LNCaP clone FGC (cell line): ENCODE measurements around the gene STAT5B.

Experiments used
- DNase-seq: peaks from one replicate; pipeline ENCODE4 v3.0.0-alpha.2; 2011; ENCODE audit warnings: low read depth
- H3K4me3 ChIP-seq: 2 replicates; pipeline ENCODE4 v1.5.1; 2011; ENCODE audit warnings: mild to moderate bottlenecking, low read depth, low read length, control low read depth
- TF ChIP-seq, protein P1 (sequence below): IDR thresholded peaks from 2 replicates; pipeline ENCODE4 v1.5.1; 2012; ENCODE audit warnings: mild to moderate bottlenecking; ENCODE audit not compliant: control insufficient read depth, insufficient read depth; ENCODE audit errors: extremely low read depth

STAT5B gene

DNA sequence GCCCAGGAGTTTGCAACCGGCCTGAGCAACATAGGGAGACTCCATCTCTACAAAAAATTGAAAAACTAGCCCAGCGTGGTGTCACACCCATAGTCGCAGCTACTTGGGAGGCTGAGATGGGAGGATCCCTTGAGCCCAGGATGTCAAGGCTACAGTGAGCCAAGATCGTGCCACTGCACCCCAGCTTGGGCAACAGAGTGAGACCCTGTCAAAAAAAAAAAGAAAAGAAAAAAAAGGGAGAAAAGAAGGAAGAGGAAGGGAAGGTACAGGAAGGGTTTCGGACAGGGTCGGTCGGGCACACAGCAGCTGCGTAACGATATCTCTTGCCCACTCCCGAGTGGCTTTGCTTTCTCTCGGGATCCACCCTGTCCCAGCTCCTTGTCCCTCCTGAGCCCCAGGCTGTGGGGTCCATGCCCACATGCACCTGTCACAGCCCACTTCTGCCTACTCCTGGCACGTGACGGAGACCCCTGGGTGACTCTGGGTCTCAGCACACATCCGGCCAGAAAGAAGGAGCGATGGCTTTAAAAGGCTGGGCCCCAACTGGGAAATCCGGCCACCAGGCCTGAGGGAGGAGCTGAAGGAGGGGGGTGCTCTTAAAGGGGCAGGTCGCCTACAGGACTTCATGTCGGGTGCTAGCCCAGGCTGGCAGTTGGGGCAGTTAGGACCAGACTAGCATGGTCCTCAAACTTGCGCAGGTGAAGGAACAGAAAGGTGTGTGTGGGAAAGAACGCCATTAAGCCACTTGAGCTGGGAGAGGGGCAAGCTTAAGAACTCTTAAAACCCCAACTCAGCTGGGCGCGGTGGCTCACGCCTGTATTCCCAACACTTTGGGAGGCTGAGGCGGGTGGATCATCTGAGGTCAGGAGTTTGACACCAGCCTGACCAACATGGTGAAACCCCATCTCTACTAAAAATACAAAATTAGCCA lies 82.0 kb downstream of the STAT5B start, which contains the start of gene GHDC:
Gene GHDC (minus strand): TSS at position 526 of the 931 bp plus-strand sequence. CDS start 913 bp downstream, outside the sequence.
- TF ChIP-seq, protein P1, sequence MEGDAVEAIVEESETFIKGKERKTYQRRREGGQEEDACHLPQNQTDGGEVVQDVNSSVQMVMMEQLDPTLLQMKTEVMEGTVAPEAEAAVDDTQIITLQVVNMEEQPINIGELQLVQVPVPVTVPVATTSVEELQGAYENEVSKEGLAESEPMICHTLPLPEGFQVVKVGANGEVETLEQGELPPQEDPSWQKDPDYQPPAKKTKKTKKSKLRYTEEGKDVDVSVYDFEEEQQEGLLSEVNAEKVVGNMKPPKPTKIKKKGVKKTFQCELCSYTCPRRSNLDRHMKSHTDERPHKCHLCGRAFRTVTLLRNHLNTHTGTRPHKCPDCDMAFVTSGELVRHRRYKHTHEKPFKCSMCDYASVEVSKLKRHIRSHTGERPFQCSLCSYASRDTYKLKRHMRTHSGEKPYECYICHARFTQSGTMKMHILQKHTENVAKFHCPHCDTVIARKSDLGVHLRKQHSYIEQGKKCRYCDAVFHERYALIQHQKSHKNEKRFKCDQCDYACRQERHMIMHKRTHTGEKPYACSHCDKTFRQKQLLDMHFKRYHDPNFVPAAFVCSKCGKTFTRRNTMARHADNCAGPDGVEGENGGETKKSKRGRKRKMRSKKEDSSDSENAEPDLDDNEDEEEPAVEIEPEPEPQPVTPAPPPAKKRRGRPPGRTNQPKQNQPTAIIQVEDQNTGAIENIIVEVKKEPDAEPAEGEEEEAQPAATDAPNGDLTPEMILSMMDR, result no peak
- DNase-seq, result peak; percentile 15
- H3K4me3 ChIP-seq, result peak within 1 kb of the TSS; percentile 66

DNA sequence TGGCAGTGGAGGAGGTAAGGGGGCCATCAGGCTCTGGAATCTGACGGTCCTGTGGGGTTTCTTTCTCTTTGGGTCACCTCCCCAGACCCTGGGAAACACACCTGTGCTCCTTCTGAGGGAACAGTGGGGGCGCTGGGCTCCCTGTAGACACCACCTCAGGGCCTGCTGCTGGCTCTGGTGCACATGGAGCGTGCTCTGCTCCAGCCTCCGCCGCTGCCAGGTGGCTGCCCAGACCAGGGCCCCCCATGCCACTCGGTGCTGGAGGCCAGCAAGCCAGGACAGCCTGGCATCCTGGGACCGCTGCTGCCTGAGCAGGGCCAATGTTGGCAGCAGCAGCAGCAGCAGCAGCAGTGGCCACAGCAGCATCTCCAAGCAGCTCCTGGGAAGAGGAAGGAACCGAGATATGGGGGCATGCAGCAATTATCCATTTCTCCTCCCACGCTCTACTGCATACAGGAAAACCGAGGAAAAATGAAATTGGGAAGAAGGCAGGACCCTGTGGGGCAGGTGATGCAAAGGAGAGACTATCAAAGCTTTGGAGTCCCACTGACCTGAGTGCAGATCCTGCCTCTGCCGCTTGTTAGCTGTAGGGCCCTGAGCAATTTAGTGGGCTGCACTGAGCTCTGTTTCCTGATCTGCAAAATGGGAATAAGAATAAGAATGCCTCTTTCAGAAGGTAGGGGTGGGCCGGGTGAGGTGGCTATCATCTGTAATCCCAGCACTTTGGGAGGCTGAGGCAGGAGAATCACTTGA lies 82.8 kb downstream of the STAT5B start:
- peak overlapping the region; percentile 66 for H3K4me3 ChIP-seq
- TF ChIP-seq, protein P1, result no peak
- no peak for DNase-seq

DNA sequence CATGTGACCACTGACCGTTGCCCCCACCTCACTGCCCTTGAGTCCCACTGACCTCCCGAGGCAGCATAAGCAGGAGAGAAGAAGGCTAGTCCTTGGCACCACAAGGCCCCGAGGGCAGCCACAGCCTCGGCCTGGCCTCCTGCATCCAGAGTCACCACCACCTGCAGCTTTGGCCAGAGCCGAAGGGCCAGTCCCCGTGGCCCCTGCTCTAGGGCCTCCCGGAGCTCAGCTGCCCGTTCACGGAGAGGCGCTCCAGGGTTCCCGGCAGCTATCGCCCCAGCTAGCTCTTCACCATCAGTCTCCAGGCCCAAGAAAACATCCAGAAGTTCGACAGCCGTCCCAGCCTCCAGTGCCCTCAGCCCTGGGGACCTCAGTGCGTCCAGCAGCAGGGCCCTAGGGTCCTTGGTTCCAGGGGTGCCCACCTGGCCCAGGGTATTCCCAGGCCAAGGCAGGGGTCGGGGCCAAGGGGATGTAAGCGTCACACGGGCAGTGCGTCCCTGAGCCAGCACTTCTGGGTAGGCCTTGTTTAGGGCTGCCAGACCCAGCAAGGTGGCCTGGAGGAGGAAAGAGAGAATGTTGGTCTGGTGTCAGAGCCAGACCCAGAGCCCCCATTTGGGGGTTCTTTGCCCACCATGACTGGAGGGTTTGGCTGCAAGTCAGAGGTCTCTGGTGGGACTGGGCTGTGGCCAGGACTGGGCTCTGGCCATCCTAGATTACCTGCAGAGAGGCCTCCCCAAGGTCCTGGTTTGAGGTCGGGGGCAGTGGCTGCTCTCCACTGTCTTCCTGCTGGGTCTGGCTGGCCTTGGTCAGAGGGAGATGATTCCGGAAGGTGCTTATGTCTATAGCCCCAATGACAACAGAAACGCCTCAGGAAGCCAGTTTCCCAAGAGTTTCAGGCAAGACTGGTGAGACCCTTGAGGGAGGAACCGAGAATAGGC lies 83.7 kb downstream of the STAT5B start:
- no peak overlapping the region for H3K4me3 ChIP-seq
- TF ChIP-seq, protein P1, result no peak
- no peak for DNase-seq

DNA sequence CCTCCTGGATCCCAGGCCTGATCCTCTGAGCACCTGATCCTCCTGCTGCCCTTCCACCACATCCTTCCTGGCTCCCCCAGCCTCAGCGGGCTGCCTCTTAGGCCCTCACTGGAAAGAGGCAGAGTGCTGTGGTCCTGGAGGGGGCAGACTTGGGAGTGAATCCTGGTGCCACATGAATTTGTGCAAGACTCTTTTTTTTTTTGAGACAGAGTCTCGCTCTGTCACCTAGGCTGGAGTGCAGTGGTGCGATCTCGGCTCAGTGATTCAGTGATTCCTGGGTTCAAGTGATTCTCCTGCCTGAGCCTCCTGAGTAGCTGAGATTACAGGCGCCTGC lies 84.9 kb downstream of the STAT5B start:
- no peak for DNase-seq
- TF ChIP-seq, protein P1, result no peak
- H3K4me3 ChIP-seq, result no peak overlapping the region

DNA sequence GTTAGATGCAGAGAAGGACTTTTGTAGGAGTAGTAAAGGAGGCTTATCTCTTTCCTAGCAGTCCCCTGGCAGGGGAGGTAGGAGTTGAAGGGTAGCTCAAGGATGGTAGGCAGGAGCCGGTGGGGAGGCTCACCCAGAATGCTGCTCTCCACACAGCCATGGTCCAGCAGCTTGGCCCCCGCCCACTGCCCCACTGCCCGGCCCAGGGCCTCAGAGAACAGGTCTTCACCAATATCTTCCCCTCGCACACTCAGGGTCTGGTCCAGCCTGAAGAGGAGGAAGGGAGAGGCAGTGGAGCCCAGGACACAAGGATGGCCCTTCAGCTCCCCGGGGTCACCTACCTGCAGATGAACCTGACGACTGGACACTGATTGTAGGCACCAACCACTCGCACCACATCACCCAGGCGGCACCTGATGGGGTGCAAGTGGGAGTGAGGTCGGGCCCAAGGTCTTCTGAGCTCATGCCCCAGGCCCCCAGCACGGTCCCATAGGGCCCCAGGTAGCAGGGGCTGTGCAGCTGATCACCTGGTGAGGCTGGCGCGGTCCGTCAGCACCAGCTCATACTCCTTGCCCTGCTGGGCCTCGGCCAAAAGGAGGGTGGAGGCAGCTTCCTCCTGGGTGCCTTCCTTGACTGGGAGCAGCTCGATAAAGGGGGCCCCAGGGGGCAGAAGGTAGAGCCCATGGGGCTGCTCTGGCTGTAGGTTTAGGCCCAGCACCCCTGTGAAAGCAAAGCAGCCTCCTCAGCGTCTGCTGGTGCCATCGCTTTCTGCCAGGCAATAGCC lies 85.5 kb downstream of the STAT5B start:
- H3K4me3 ChIP-seq, result no peak overlapping the region
- TF ChIP-seq, protein P1, result no peak
- no peak for DNase-seq

DNA sequence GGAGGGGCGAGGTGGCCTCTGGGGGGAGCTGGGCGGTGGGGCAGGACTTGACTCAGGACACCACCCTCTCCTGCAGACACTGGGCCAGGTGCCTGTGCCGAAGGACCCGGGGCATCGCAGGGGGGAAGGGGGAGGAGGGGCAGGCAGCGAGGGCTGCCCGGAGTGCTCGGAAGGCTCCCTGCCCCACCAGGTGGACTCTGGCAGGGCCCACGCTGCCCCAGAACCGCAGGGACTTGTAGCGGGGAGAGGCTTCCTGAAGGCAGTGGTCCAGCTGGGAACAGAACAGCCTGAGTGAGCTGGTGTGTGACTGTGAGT lies 86.6 kb downstream of the STAT5B start:
- TF ChIP-seq, protein P1, result no peak

More for the DNA sequence above, 86.6 kb downstream of the STAT5B start:
- no peak overlapping the region for H3K4me3 ChIP-seq
- DNase-seq, result no peak
